Caki2 (cell line): ENCODE measurements around the gene CMTM7. TPM values are rescaled to one million over a fixed set of nuclear protein-coding genes. Genes with fewer than 3 reads are reported as not detected.
"Not testable (repeated sequence)": the region's sequence is repeated elsewhere in the genome, so short reads cannot be mapped to it uniquely, and the experiment has no call there.

ENCODE experiments used
- DNase-seq: peaks from one replicate; pipeline ENCODE4 v3.0.0-alpha.2; 2015; ENCODE audit warnings: low read depth
- in situ Hi-C: cut with HindIII; loops from 2 replicates; pipeline ENCODE4 v1.10.0; 2016; ENCODE audit warnings: low sequenced_read_pairs, low pct_unique_long_range_greater_than_20kb, mixed read lengths
- total RNA-seq: library from RNA; depleted of rRNA; stranded (reverse); fragments of >200 nt; shearing (Covaris generic); gene quantifications from 2 replicates; pipeline ENCODE4 v1.2.3, GENCODE V29; 2014; ENCODE audit warnings: low replicate concordance

The CMTM7 gene
- total RNA-seq, 1 experiment from 2014 or later, result 15.5 TPM

DNA sequence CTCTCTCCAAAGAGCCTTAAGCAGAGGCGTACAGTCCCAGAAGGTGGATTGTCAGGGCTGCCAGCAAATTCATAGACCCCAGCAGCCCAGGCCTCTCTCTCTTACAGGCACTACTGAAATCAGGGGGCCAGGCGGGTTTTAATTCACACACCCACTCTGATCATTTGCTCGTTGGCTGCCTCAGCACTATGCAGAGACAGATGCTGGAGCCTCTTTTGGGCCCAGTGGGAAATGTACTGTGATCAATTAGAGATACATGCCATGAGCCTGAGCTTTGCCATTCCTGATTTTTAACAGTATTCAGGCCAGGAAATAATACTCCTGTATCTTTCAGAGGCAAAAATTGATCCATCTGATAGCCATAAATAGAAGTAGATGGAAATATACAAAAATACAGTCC lies 58.0 kb downstream of the CMTM7 start:
- in situ Hi-C loops, result no loop called here
- no peak for DNase-seq

DNA sequence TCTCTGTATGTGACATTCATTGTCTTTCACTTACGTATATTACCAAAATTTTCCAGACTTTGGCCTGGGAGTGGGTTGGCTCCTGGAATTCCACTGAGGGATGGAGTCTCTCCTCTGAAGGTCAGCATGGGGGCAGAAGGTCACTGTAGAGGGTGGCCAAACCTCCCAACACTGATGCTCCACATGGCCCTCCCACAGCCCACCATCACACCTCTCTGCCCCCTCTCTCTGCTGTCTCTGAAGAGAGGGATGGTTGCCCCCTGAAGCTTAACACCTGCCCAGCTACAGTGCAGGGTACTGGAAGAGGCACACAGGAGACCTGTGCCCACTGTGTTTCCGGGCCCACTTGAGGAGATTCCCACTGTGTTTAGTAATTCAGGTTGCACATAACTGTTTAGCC lies 58.8 kb downstream of the CMTM7 start:
- no peak for DNase-seq
- in situ Hi-C loops, result no loop called here

DNA sequence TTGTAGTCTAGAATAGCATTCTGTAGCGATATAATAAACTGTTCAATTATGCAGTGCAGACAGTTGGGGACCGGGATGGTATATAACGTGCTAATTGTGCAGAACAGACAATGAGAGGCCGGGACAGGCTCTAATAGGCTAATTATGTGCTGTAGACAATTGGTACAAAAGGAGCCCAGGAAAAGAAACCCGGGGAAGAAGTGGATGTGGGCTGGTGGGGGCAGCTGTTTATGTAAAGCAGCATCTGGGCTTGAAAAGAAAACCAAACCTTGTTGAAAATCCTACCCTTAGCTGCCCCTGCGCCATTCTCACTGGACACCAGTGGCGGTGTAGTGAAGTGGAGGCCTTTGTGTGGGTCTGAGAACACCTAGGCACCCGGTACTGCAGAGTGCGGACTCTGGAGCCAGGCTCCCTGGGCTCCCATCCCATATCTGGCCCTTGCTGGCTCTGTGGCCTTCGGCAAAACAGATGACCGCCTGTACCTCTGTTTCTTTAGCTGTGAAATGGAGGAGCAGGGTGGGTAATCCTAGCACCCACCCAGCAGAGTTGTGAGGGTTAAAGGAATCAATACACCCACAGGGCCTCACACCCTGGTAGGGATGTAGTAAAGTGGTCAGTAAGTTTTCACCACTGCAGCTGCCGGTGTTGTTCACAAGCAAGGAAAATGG lies 59.5 kb downstream of the CMTM7 start:
- in situ Hi-C loops, result no loop called here
- no peak for DNase-seq

DNA sequence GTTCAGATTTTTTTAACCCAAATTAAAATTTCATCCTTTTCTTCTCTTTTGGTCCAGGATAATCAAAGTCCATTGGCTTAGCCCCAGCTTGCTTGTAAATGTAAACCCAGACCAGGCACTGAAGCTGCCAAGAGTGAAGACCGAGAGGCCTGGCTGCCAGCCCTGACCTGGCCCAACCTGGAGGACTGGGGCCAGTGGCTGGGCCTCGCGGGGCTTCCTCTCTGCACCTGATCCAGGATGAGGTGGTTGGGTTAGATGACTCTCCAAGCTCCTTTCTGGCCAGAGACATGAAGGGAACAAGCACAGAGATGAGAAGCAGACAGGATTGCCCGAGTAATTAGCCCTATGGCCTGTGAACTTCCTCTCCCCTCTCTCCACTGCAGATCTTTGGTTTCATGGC lies 60.4 kb downstream of the CMTM7 start:
- in situ Hi-C loops, result no loop called here
- DNase-seq, result no peak

DNA sequence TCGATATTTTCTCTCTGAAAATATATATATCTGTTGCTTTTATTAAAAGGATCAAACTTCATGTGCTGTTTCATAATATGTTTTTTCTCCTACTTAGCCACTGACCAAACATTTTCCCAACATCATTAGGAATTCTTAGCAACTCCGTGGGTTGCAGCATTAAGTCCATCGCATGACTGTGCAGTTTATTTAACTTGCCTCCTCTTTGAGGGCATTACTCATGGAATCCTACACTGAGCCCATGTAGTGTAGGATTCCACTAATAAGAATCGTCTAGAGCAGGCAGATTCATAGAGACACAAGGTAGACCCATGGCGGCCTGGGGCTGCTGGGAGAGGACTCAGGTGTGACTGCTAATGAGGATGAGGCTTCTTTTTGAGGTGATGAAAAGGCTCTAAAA lies 61.7 kb downstream of the CMTM7 start:
- DNase-seq, result no peak
- in situ Hi-C loops, result no loop called here

DNA sequence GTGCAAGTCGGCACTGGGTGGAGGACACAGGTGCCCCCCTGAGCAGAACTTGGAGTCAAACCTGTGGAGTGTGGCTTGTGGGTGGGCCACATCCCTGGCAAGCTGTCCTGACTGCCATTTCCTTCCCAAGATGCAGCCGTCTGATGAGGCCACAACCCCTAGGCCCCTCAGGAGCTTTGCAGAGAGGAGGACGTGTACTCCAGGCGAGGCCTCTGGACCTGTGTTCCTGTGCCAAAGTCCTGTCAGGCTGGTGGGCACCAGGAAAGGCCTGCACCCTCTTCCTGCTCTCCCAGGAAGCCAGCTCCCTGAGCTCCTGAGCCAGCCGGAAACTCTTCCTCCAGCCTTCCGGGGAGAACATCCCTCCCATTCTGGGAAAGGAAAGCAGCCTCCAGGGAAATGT lies 62.5 kb downstream of the CMTM7 start:
- no peak for DNase-seq
- in situ Hi-C loops, result no loop called here

DNA sequence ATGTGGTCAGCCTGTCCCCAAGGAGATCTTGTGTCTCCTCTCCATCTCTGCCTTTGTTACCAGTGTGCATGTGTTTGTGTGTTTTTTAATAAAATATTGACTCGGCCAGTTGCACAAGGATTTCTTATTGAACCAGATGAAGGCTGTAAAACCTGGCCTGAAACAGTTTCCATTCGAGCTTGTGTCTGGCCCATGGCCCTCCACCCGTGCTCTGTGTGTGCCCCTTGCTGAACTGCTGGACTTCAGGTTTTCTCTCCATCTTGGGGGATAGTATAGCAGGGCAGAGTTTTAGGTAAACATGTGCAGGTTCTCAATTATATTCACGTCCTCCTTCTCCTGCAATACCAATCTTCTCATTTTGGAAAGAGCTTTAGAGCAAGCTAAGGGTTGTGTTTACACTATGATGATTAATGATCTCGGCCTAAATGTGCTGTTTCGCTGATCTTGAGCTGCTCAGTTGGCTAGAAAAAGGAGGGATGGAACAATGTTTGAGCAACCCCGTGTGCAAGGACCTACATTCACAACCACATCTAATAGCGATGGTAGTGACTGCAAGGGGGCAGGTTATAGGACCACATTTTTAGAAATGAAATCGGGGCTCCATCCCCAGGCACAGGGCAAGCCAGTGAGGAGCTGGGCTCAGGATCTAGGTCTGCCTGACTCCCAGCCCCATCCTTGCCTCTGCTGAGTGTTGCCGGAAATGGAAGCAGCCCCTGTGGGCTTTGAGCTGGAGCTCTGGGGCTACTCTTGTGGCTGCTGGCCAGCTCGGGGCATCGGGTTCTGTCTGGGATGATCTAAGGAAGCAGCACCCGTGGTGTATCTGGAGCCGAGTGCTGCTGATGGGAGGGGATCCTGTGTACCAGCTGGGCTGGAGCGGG lies 63.3 kb downstream of the CMTM7 start:
- DNase-seq, result no peak
- in situ Hi-C loops, result no loop called here

DNA sequence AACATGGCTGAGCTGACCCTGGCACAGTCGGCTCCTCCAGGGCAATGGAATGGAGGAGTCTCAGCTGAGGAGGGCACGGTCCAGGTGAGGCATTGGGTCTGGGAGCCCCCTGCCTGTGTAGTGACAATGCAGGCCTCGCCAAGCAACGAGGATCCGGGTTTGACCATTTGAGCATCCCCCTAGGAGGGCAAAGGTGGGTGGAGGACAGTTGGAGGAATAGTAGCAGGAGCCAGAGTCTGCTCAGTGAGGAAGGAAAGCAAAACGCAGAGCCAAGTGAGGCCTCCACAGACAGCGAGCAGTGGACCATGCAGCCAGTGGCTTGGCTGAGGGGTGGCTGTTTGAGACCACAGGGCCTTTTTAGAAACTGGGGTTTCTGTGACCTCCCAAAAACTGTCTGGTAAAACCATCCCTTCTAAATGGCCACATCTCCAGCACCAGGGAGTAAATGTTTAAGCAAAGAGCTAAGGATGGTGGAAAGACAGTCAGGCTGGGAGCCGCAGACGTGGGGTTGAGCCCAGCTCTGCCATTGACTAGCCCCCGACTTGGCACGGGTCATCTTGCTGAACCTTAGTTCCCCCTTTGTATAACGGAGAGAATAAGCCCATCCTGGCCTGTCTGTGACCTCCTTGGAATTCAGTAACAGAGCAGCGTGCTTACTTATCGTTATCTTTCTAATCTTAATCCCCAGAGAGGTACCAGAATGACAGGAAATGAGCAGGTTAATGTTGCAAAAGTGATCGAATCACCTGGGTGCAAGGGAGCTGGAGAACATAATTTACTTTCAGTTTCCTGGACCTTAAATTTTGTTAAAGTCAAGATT lies 64.2 kb downstream of the CMTM7 start:
- no peak for DNase-seq
- in situ Hi-C loops, result no loop called here

DNA sequence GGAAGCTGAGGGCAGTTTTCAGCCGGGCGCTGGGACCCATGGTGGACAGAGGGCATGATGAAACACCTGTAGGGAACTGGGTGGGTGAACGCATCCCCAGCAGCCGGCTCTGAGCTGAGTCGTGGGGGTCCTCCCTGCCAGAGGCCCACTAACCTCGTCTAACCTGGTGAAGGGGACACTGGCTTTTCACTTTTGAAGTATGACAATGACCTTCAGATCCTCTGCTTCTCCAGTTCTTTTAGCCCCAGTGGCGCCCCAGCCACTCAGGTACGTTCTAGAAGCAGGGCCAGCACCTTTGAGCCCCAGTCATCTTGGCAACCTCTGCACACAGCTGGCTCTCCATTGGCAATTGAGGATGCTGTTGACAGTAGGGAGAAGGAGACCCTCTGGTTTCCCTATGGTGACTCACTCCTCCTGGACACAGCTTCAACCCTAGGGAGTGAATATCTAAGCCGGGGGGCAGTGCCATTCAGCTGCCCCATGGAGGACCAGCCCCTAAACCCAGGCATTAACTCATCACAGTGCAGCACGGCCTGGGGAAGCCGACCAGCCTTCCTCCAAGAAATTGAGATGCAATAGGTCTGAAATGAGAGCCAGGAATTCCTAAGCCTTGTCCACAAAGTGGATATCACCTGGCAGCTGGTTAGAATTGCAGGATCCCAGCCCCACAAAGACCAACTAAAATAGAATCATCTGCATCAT lies 64.9 kb downstream of the CMTM7 start:
- DNase-seq, result no peak
- in situ Hi-C loops, result no loop called here

DNA sequence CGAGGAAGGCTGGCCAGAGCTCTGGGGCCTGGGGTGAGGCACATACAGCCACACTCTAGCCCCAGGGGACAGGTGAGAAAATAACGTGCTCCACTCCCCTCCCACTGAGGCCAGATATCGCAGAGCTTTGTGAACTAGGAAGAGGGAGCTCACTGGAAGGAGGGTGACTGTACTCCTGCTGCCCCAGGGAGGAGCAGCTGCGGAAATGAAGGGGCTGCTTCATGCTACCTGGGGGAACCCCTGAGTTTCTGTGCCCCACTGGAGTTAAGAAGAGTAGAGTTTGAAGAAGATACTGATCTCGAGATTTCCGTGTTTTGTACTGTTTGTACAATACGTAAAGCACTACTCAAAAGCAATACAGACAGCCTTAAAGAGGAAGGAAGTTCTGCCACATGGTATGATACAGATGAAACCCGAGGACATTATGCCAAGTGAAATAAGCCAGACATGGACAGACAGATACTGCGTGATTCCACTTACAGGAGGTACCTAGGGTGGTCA lies 66.4 kb downstream of the CMTM7 start:
- DNase-seq, result no peak
- in situ Hi-C loops, result no loop called here

DNA sequence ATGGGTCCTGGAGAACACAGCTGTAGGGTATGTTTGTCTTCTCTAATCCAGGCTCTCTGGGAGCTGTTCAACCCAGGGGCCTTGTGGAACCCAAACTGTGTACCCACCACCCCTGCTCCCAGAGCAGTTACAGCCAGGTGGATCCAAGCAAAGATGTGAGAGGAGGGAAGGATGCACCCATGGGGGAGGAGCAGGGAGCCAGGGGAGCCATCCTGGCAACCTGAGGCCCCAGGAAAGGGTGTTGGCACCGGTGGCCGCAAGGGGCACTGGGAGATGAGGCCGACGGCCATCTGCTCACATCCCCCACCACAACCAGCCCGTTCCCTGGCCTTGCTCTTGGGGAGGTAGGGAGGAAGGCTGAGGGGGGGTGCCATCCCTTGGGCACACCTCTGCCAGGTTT lies 67.8 kb downstream of the CMTM7 start:
- in situ Hi-C loops, result no loop called here
- no peak for DNase-seq

DNA sequence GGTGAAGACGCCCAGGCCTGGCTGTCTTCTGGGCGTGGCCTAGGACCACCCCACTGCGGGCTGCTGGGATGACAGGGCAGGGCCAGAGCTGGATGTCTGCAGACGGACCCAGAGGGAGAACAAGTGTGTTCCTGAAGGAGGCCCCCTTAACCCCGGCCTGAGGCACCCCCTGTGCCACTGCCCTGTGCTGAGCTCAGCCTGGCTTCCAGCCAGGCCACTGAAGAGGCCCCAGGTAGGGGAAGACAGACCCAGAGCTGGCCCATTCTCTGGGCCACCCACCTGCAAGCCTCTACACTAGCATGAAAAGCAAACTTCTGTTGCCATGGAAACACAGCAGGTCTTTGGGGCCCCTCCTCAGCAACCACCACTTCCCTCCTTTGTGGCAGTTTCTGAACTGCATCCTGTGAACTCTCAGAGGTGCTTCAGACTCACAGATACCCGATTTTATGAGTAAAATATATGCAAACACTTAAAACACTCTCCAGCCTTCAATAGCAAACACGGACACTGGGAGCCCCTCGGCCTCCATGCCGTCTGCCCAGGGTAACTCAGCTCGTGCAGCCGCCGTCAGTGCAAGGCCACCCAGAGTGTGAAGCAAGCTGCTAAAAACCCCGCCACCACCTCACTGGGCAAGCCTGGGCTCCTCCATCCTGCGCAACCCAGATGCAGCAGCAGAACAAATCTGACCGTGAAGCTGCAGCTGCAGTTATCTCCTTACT lies 68.5 kb downstream of the CMTM7 start:
- no peak for DNase-seq
- in situ Hi-C loops, result no loop called here

DNA sequence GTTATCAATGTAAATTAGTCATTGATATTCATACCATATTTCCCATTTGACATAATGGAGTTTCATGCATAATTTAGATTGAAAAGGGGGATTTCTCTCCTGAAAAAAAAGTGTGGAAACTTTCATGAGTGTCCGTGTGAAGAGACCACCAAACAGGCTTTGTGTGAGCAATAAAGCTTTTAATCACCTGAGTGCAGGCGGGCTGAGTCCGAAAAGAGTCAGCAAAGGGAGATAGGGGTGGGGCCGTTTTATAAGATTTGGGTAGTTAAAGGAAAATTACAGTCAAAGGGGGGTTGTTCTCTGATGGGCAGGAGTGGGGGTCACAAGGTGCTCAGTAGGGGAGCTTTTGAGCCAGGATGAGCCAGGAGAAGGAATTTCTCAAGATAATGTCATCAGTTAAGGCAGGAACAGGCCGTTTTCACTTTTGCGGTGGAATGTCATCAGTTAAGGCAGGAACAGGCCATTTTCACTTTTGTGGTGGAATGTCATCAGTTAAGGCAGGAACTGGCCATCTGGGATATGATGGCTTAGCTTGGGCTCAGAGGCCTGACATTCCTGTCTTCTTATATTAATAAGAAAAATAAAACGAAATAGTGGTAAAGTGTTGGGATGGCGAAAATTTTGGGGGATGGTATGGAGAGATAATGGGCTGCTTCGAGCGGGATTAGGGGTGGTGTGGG lies 69.3 kb downstream of the CMTM7 start:
- in situ Hi-C loops, DNase-seq: not testable (repeated sequence)

DNA sequence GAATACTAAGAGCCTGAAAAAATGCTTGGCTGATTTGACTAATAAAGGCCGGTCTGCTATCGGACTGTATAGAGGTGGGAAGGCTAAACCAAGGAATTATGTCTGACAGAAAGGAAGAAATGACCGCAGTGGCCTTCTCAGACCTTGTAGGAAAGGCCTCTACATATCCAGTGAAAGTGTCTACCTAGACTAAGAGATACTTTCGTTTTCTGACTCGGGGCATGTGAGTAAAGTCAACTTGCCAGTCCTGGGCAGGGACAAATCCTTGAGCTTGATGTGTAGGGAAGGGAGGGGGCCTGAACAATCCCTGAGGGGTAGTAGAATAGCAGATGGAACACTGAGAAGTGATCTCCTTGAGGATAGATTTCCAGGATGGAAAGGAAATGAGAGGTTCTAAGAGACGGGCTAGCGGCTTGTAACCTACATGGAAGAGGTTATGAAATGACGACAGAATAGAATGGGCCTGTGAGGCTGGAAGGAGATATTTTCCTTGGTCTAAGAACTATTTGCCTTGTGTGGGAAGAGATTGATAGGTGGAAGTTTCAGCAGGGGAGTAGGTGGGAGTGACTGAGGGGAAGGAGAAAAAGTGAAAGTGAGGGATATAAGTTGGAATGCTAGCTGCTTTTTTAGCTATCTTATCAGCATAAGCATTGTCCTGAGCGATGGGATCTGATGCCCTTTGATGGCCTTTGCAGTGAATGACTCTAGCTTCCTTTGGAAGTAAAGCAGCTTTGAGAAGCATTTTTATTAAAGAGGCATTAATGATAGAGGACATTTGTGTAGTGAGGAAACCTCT lies 70.7 kb downstream of the CMTM7 start:
- DNase-seq, in situ Hi-C loops: not testable (repeated sequence)

DNA sequence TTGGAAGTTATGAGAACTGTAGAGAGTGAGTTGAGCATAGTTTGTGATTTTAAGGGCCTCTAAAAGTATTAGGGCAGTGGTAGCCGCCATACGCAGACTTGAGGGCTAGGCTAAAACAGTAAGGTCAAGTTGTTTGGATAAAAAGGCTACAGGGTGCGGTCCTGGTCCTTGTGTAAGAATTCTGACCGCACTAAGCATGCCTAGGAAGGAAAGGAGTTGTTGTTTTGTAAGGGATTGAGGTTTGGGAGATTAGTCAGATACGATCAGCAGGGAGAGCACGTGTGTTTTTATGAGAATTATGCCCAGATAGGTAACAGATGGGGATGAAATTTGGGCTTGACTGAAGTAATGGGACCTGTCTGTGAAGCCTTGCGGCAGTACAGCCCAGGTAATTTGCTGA lies 71.8 kb downstream of the CMTM7 start:
- in situ Hi-C loops, result not testable (repeated sequence)

DNA sequence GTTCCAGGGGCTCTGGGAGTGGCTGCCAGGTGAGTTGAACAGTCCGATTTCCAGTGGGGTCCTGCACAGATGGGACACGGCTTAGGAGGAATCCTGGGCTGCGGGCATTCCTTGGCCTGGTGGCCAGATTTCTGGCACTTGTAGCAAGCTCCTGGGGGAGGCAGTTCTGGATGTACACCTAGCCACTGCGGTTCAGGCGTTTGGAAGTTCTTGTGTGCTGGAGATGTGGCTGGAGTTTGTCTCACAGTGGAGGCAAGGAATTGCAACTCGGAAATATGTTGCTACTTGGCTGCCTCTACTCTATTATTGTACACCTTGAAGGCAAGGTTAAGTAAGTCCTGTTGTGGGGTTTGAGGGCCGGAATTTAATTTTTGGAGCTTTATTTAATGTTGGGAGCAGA lies 73.1 kb downstream of the CMTM7 start:
- in situ Hi-C loops, DNase-seq: not testable (repeated sequence)

More for the DNA sequence above, 71.8 kb downstream of the CMTM7 start:
- not testable (repeated sequence) for DNase-seq
